ENCODE data around the gene CRCP.

DNA sequence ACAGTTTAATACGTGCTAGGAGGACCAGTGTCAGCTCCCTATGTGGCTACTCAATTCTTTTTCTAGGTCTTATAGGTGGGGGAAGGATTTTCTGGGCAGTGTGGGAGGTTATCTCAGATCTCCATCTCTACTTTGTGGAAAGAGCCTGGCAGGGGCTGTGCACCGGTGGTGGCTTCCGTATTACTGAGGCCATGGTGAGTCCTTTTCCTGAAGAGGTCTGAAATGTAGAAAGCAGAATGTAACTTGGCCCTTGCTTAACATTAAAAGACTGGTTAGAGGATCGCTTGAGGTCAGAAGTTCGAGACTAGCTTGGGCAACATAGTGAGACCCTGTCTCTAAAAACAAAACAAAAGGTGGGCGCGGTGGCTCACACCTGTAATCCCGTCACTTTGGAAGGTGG is 87.8 kb downstream of the CRCP start:
- TF ChIP-seq, protein P1, sequence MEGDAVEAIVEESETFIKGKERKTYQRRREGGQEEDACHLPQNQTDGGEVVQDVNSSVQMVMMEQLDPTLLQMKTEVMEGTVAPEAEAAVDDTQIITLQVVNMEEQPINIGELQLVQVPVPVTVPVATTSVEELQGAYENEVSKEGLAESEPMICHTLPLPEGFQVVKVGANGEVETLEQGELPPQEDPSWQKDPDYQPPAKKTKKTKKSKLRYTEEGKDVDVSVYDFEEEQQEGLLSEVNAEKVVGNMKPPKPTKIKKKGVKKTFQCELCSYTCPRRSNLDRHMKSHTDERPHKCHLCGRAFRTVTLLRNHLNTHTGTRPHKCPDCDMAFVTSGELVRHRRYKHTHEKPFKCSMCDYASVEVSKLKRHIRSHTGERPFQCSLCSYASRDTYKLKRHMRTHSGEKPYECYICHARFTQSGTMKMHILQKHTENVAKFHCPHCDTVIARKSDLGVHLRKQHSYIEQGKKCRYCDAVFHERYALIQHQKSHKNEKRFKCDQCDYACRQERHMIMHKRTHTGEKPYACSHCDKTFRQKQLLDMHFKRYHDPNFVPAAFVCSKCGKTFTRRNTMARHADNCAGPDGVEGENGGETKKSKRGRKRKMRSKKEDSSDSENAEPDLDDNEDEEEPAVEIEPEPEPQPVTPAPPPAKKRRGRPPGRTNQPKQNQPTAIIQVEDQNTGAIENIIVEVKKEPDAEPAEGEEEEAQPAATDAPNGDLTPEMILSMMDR (IDR thresholded peaks at IDR 0.05; ENCODE audit: low read length), result no peak
- TF ChIP-seq EZH2 (optimal IDR thresholded peaks at IDR 0.05; ENCODE audit: low read depth, low read length), result no peak
- TF ChIP-seq EZH2phosphoT487 (IDR thresholded peaks at IDR 0.05; ENCODE audit: low read length), result no peak

Measured in MM.1S (cell line).